Suprapubic skin (tissue), 4 donors: ENCODE measurements around the gene TTC23. TPM values are rescaled to one million over a fixed set of nuclear protein-coding genes. Genes with fewer than 3 reads are reported as not detected.

Experiments
- DNase-seq, 2 donors: peaks; one replicate each; pipeline ENCODE4 v3.0.0-alpha.2; 2019; ENCODE audit warnings: low spot score in 2 of 2
- H3K27ac ChIP-seq: fragments of 200-600 bp; sonication (generic); one replicate; pipeline ENCODE4 v1.5.1; 2019
- H3K27me3 ChIP-seq: fragments of 200-600 bp; sonication (generic); one replicate; pipeline ENCODE4 v1.5.1; 2019
- H3K36me3 ChIP-seq: fragments of 200-600 bp; sonication (generic); one replicate; pipeline ENCODE4 v1.5.1; 2019
- H3K4me1 ChIP-seq: fragments of 200-600 bp; sonication (generic); one replicate; pipeline ENCODE4 v1.5.1; 2019
- H3K4me3 ChIP-seq: fragments of 200-600 bp; sonication (generic); one replicate; pipeline ENCODE4 v1.5.1; 2019; ENCODE audit warnings: mild to moderate bottlenecking
- H3K9me3 ChIP-seq: fragments of 200-600 bp; sonication (generic); one replicate; pipeline ENCODE4 v1.5.1; 2019
- EP300 ChIP-seq: sonication (generic); formaldehyde crosslinking; IDR thresholded peaks from one replicate; pipeline ENCODE4 v1.6.1; 2017; ENCODE audit warnings: antibody characterized with exemption
- POLR2A ChIP-seq, 2 donors: fragments of 450-650 bp; IDR thresholded peaks; one replicate each; pipeline ENCODE4 v1.6.1; 2017; ENCODE audit warnings: antibody characterized with exemption in 2 of 2, mild to moderate bottlenecking in 2 of 2, moderate library complexity in 2 of 2
- POLR2AphosphoS5 ChIP-seq, 3 donors: sonication (generic); formaldehyde crosslinking; IDR thresholded peaks; one replicate each; pipeline ENCODE4 v1.6.1; 2017; ENCODE audit warnings: antibody characterized with exemption in 3 of 3
- WGBS: methylation state at CpG from one replicate; pipeline ENCODE4 v1.1.5; 2018; 5-methylcytosine and 5-hydroxymethylcytosine counted together
- total RNA-seq, 4 donors: library from RNA; depleted of rRNA; stranded (reverse); fragments of >200 nt; gene quantifications; one replicate each; pipeline ENCODE4 v1.1.0, GENCODE V29; 2016
- TF ChIP-seq, protein P1 (sequence below), 2 donors: fragments of 200-600 bp in 1 of 2; fragments of 450-650 bp in 1 of 2; sonication (generic) in 1 of 2; IDR thresholded peaks; one replicate each; pipeline ENCODE4 v1.5.1; 2016 to 2019; ENCODE audit warnings: antibody characterized with exemption in 2 of 2, mild to moderate bottlenecking in 1 of 2, moderate library complexity in 1 of 2

The TTC23 gene
- total RNA-seq, 4 donors from 2014 or later, result 14.4 to 34.6 (median 17.6) TPM

DNA sequence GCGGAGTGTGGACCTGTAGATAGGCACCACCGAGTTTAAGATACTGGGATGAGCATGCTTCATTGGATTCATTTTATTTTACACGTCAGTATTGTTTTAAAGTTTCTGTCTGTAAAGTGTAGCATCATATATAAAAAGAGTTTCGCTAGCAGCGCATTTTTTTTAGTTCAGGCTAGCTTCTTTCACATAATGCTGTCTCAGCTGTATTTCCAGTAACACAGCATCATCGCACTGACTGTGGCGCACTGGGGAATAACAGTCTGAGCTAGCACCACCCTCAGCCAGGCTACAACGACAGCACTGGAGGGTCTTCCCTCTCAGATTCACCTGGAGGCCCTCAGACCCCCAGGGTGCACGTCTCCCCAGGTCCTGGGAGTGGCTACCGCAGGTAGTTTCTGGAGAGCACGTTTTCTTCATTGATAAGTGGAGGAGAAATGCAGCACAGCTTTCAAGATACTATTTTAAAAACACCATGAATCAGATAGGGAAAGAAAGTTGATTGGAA lies 115.0 kb downstream of the TTC23 start:
- 86% methylated on average over 11 of the region's 11 CpGs for WGBS
- Histone ChIP-seq H3K9me3 (no peaks in the 10 kb centered on the region), H3K36me3 (peaks cover 33% of the 10 kb centered on the region), H3K27ac (no peak overlapping the region), H3K27me3 (no peaks in the 10 kb centered on the region), H3K4me1 (no peaks in the 10 kb centered on the region), H3K4me3 (no peak overlapping the region)
- TF ChIP-seq POLR2A (IDR thresholded peaks at IDR 0.05) (no peak), POLR2AphosphoS5 (IDR thresholded peaks at IDR 0.05) (no peak), EP300 (no peak)
- TF ChIP-seq, protein P1, sequence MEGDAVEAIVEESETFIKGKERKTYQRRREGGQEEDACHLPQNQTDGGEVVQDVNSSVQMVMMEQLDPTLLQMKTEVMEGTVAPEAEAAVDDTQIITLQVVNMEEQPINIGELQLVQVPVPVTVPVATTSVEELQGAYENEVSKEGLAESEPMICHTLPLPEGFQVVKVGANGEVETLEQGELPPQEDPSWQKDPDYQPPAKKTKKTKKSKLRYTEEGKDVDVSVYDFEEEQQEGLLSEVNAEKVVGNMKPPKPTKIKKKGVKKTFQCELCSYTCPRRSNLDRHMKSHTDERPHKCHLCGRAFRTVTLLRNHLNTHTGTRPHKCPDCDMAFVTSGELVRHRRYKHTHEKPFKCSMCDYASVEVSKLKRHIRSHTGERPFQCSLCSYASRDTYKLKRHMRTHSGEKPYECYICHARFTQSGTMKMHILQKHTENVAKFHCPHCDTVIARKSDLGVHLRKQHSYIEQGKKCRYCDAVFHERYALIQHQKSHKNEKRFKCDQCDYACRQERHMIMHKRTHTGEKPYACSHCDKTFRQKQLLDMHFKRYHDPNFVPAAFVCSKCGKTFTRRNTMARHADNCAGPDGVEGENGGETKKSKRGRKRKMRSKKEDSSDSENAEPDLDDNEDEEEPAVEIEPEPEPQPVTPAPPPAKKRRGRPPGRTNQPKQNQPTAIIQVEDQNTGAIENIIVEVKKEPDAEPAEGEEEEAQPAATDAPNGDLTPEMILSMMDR (IDR thresholded peaks at IDR 0.05), result no peak
- DNase-seq, result no peak

DNA sequence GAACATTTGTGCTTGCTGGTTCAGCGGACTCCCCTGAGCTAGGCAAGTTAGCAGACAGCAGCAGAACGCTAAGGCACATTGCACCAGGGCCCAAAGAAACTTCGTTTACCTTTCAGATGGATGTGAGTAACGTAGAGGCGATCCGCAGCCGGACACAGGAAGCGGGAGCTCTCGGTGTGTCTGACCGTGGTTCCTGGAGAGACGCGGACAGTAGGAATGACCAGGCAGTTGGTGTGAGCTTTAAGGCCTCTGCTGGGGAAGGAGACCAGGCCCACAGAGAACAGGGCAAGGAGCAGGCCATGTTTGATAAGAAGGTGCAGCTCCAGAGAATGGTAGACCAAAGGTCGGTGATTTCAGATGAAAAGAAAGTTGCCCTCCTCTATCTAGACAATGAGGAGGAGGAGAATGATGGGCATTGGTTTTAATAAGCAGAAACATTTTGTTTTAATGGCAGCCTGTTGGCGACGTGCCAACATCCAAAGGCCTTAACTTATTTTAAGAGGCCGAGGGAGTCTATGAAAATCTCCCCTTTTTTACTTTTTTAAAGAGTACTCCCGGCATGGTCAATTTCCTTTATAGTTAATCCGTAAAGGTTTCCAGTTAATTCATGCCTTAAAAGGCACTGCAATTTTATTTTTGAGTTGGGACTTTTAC lies 116.6 kb downstream of the TTC23 start:
- peaks cover 17% of the 10 kb centered on the region for H3K36me3 ChIP-seq
- H3K9me3 ChIP-seq, result no peaks in the 10 kb centered on the region
- TF ChIP-seq, protein P1 (IDR thresholded peaks at IDR 0.05), result no peak
- TF ChIP-seq POLR2A (IDR thresholded peaks at IDR 0.05) (no peak), POLR2AphosphoS5 (IDR thresholded peaks at IDR 0.05) (no peak), EP300 (no peak)
- H3K4me1 ChIP-seq, result no peaks in the 10 kb centered on the region
- H3K4me3 ChIP-seq, result no peak overlapping the region
- peak in 1 of 2 donors; percentile 64 for DNase-seq
- no peaks in the 10 kb centered on the region for H3K27me3 ChIP-seq
- WGBS, result 87% methylated on average over 18 of the region's 18 CpGs
- H3K27ac ChIP-seq, result no peak overlapping the region

DNA sequence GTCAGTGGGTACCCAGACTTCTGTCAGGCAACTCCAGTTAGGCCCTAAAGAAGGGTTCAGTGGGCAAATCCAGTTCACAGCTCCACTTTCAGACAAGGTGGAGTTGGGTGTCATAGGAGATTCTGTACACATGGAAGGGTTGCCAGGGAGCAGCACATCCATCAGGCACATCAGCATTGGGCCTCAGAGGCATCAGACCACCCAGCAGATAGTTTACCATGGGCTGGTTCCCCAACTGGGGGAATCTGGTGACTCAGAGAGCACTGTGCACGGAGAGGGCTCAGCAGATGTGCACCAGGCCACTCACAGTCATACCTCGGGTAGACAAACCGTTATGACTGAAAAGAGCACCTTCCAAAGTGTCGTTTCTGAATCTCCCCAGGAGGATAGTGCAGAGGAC lies 117.3 kb downstream of the TTC23 start:
- no peaks in the 10 kb centered on the region for H3K27me3 ChIP-seq
- peaks cover 12% of the 10 kb centered on the region for H3K36me3 ChIP-seq
- TF ChIP-seq EP300 (no peak), POLR2AphosphoS5 (IDR thresholded peaks at IDR 0.05) (no peak), POLR2A (IDR thresholded peaks at IDR 0.05) (no peak)
- TF ChIP-seq, protein P1 (IDR thresholded peaks at IDR 0.05), result no peak
- no peaks in the 10 kb centered on the region for H3K9me3 ChIP-seq
- no peaks in the 10 kb centered on the region for H3K4me1 ChIP-seq
- DNase-seq, result no peak
- H3K4me3 ChIP-seq, result no peak overlapping the region
- H3K27ac ChIP-seq, result no peak overlapping the region
- 80% methylated on average over 2 of the region's 4 CpGs for whole genome bisulfite sequencing

DNA sequence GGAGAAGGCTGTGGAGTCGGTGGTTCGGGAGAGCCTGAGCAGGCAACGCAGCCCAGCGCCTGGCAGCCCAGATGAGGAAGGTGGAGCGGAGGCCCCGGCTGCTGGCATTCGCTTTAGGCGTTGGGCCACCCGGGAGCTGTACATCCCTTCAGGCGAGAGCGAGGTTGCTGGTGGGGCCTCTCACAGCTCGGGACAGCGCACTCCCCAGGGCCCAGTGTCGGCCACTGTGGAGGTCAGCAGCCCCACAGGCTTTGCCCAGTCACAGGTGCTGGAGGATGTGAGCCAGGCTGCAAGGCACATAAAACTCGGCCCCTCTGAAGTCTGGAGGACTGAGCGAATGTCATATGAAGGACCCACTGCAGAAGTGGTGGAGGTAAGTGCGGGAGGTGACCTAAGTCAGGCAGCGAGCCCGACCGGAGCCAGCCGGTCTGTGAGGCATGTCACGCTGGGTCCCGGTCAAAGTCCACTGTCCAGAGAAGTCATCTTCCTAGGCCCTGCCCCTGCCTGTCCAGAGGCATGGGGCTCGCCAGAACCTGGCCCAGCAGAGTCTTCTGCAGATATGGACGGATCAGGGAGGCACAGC lies 117.8 kb downstream of the TTC23 start:
- no peak overlapping the region for H3K27ac ChIP-seq
- DNase-seq, result peak in 1 of 2 donors; percentile 79
- TF ChIP-seq POLR2A (IDR thresholded peaks at IDR 0.05), result no peak
- no peak for TF ChIP-seq POLR2AphosphoS5 (IDR thresholded peaks at IDR 0.05)
- H3K27me3 ChIP-seq, result no peaks in the 10 kb centered on the region
- H3K4me1 ChIP-seq, result no peaks in the 10 kb centered on the region
- H3K9me3 ChIP-seq, result no peaks in the 10 kb centered on the region
- 92% methylated on average over 16 of the region's 25 CpGs for WGBS
- H3K4me3 ChIP-seq, result no peak overlapping the region
- peaks cover 10% of the 10 kb centered on the region for H3K36me3 ChIP-seq

DNA sequence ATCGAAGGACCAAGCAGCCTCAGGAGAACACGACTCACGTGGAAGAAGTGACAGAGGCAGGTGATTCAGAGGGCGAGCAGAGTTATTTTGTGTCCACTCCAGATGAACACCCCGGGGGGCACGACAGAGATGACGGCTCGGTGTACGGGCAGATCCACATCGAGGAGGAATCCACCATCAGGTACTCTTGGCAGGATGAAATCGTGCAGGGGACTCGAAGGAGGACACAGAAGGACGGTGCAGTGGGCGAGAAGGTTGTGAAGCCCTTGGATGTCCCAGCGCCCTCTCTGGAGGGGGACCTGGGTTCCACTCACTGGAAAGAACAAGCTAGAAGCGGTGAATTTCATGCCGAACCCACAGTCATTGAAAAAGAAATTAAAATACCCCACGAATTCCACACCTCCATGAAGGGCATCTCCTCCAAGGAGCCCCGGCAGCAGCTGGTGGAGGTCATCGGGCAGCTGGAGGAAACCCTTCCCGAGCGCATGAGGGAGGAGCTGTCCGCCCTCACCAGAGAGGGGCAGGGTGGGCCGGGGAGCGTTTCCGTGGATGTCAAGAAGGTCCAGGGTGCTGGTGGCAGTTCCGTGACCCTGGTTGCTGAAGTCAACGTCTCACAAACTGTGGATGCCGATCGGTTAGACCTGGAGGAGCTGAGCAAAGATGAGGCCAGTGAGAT lies 118.5 kb downstream of the TTC23 start:
- Histone ChIP-seq H3K27ac (no peak overlapping the region), H3K4me1 (no peaks in the 10 kb centered on the region), H3K9me3 (no peaks in the 10 kb centered on the region), H3K4me3 (no peak overlapping the region), H3K27me3 (no peaks in the 10 kb centered on the region), H3K36me3 (peaks cover 10% of the 10 kb centered on the region)
- peak in 1 of 2 donors; percentile 63 for DNase-seq
- no peak for TF ChIP-seq EP300
- no peak for TF ChIP-seq POLR2AphosphoS5 (IDR thresholded peaks at IDR 0.05)
- TF ChIP-seq, protein P1 (IDR thresholded peaks at IDR 0.05), result no peak
- no peak for TF ChIP-seq POLR2A (IDR thresholded peaks at IDR 0.05)
- 93% methylated on average over 30 of the region's 30 CpGs for WGBS
